ENCODE data around the gene ZCCHC9.

GRCh38 chr5:81305785-81306184, 4.4 kb downstream of the ZCCHC9 start:
- no peak for TF ChIP-seq CTCF (conservative IDR thresholded peaks at IDR 0.05 in 1 of 2, IDR thresholded peaks at IDR 0.05 in 1 of 2; ENCODE audit: low read depth in 1 of 2, low read length in 2 of 2)
- TF ChIP-seq EZH2 (IDR thresholded peaks at IDR 0.05; ENCODE audit: low read length, missing control alignments), result no peak
